HTR-8/SVneo (cell line): ENCODE measurements around the gene PRELP.

Experiments used
- DNase-seq: peaks from one replicate; pipeline ENCODE4 v3.0.0; 2011; ENCODE audit warnings: low spot score, mixed read lengths; ENCODE audit not compliant: insufficient read length
- FAIRE-seq: peaks from 2 replicates; lab custom pipeline; 2011; peaks lifted over from hg19 to GRCh38; lab: Jason Lieb, UNC

The PRELP gene

GRCh38 chr1:203471841-203472240 is 3.8 kb upstream of the PRELP start:
- DNase-seq (no peak), FAIRE-seq (no peak)

DNA sequence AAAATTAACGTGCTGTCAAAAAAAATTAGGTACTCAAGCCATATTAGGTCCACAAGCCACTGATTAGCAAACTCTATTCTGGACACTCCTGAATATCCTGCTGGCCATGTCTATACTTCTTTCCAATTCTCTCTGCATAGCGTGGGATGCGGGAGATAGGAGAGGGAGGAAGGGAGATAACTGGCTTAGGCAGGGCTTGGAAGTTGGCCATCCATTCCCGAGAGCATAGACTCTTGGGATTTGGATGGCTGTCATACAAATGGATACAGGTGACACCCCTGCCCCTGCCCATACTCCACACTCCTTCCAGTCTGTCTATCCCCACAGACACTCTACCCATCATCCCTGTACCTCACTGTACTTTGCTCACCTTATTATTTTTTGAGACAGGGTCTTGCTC is 2.3 kb upstream of the PRELP start:
- FAIRE-seq (no peak), DNase-seq (no peak)

- FAIRE-seq: no peak
These were observed 1.8 kb upstream of the PRELP start for GRCh38 chr1:203473781-203474305.

GRCh38 chr1:203476216-203476814 is 709 bp downstream of the PRELP start:
- FAIRE-seq (peak; percentile 80), DNase-seq (no peak)

More at GRCh38 chr1:203473781-203474305, 1.8 kb upstream of the PRELP start:
- DNase-seq: no peak

DNA sequence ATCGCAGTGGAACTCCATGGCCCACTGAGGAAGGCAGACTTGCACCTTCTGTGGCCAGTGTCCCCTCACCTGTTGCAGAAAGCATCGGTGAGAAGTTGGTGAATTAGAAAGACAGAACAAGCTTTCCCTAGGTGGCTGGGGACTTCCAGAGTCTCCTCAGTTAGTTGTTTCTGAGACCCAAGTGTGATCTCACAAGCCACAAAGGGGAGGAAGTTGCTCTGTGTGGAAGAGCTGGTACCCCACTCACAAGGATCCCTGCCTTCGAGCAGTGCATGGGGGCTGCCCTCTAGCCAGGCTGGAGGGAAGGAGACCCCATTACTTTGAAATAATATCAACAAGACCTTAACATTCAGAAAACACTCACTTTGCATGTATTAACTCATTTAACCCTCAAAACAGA is 2.1 kb downstream of the PRELP start:
- FAIRE-seq (no peak), DNase-seq (no peak)

GRCh38 chr1:203478231-203478630 is 2.6 kb downstream of the PRELP start:
- FAIRE-seq (no peak), DNase-seq (no peak)

DNA sequence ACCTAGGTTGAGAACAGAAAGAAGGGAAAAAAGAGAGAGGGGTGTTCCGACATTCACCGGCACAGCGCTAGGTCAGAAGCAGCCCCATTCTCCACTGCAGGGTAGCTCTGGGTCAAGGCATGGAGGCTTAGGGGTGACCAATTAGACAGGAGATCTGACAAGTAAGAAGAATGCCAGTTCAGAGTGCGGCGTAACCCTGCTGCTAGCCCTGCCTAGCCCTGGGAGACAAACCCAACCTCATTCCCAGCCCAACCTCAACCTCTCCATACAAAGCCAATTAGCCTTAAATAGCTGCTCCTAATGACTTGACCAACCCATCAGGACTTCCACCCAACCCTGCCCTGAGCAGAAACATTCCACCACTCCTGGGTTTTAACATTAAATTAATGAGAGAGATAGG is 3.4 kb downstream of the PRELP start:
- DNase-seq (no peak), FAIRE-seq (no peak)

DNA sequence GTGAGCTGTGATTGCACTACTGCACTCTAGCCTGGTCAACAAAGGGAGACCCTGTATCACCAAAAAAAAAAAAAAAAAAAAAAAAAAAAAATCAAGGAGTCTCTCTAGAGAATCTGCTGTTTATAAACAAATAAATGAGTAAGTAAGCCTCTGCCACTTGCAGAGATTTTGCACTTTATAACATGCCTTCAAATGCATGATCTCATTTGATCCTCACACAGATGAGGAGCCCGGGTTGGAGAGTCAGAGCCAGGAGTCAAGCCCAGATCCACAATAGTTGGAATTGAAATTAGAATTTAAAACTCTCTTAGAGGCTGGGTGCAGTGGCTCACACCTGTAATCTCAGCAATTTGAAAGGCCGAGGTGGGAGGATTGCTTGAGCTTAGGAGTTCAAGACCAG is 4.0 kb downstream of the PRELP start:
- FAIRE-seq: no peak
- DNase-seq: no peak

- DNase-seq (no peak), FAIRE-seq (peak; percentile 48)
These were observed 4.5 kb downstream of the PRELP start for GRCh38 chr1:203480084-203480483.

DNA sequence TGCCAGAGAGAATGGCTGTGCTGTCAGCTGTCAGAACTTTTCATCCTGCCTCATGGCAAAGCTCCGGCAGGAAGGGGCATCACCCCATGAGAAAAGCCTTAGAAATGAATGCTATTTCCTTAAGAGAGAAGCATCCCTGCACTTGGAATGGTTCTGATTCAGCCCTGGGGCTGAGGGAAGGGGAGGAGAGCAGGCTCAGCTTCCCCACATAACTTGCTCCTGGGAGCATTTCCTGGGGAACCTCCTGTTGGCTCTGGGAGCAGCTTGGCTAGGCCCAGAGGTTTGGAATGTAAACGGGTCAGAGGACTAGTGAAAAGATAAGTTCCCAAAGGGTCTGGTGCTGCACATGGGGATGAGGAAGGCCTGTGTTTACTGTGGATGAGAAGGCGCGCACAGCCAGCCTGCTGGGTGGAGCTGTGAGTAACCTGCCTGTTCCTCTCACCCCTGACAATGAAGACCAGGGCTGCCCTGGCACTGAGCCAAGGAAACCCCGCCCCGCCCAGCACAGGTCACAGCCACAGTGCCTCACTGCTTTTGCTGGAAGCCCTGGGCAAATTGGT is 5.0 kb downstream of the PRELP start:
- peak; percentile 87 for DNase-seq
- FAIRE-seq: peak; percentile 91

DNA sequence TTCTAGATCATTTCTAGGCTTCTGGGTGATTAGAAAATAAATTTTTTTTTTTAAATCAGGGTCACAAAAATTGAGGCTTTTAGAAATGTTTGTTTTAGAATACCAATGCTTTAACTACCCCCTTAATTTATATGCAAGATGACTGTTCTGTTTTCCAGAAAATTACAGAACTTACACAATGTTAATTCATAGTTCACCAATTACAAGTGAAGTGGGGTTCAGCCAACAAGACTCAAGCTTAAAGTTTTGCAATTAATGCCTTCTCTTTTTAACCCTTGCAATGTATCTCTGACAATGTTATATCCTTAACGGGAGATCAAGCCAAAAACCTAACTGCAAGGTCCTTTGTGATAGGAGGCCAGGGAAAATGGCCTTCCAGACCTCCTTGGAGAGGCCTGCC is 5.6 kb downstream of the PRELP start:
- DNase-seq (no peak), FAIRE-seq (no peak)

DNA sequence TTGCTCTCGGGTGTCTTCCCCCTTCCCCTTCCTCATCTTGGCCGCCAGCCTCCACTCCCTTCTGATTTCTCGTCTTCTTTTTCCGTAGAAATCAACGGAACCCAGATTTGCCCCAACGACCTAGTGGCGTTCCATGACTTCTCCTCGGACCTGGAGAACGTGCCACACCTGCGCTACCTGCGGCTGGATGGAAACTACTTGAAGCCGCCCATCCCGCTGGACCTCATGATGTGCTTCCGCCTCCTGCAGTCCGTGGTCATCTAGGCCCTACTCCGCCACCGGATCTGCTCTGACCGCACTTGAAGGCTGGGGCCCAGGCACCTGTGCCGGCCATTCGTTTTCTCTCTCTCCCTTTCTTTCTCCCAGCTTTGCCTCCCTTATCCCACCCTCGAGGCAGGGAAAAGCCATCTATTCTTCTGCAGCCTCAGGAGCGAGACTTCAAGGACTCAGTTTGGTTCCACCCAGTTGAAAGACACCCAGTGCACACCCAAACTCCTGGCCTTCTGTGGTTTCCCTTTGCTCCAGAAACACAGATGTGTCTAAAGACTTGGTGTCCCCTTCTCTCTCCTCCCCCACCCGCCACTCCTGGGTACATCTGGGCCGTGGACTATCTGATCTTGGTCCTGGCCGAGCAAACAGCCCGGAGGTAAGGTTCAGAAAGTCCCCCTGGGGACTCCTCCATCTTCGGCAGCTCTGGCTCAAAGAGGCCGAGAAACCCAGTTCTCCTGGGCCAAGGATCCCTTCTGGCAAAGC is 11.2 kb downstream of the PRELP start:
- FAIRE-seq (no peak), DNase-seq (no peak)

DNA sequence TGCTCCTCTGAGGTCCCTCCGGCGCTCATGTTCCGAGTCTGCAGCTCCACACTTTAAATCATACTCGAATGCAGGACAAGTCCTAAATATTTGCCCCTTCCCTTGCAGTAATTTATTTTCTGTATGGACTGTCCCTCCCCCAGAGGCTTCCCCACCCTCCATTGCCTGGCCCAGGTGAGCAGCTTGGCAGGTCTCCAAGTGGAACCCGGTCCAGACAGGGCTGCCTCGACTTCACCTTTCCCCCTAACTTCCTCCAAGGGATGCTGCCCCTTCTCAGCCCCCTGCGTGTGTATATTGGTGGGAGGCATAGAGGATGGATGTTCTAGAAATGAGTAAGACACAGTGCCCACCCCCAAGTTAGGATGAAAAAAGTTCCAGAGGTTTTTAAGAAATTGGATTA is 12.9 kb downstream of the PRELP start:
- FAIRE-seq: no peak
- DNase-seq: no peak

- DNase-seq (no peak), FAIRE-seq (no peak)
These were observed 15.0 kb downstream of the PRELP start for GRCh38 chr1:203490607-203491006.

GRCh38 chr1:203491664-203492063 is 16.1 kb downstream of the PRELP start:
- DNase-seq (no peak), FAIRE-seq (no peak)

- no peak for DNase-seq
- FAIRE-seq: no peak
These were observed 16.6 kb downstream of the PRELP start for GRCh38 chr1:203492082-203492747.

DNA sequence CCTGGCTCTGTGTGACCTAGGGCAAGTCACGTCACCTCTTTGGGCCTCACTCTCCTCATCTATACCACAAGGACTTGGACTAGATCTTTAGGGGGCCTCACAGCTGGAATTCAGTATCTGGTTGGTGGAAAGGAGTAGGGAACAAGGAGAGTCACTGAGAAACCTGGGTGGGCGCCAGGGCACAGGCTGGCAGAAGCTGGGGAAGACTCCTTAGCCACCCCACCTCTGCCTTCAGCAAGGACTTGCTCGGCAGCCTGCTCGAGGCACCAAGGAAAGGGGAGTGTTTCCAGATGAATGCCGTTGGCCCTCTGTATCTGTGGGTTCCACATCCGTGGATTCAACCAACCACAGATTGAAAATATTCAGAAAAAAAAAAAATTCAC is 17.1 kb downstream of the PRELP start:
- FAIRE-seq (no peak), DNase-seq (no peak)

DNA sequence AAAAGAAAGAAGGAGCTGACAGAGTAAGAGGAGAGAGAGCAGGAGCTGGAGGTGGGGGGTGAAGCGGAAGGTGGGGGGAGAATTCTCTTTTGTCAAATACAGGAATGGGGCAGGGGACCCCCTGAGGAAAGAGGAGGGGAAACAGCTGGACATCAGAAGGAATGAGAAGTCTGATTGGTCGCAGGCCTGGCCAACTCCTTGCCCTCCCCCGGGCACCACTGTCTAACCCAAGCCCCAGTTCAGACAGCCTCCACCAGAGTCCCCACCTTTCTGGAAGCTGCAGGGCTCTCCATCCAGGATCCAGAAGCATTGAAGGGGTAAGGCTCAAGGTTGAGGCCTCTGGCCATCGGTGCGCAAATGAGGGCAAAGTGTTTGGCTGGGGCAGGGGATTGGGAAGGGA is 18.3 kb downstream of the PRELP start, which contains the start of gene OPTC:
Gene OPTC, plus strand, starts transcription at position 253 of the 400 bp plus-strand sequence. CDS start 1,853 bp downstream, outside the sequence.
- no peak for FAIRE-seq
- DNase-seq: no peak

DNA sequence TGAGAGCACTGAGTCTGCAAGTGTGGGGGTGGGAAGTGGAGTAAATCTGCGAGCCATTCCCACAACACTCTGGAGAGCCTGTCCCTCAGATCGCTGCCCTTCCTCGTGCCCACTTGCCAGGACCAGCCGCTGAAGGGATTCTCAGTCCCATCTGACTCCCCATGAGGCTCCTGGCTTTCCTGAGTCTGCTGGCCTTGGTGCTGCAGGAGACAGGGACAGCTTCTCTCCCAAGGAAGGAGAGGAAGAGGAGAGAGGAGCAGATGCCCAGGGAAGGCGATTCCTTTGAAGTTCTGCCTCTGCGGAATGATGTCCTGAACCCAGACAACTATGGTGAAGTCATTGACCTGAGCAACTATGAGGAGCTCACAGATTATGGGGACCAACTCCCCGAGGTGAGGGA is 20.2 kb downstream of the PRELP start:
- DNase-seq (no peak), FAIRE-seq (no peak)

DNA sequence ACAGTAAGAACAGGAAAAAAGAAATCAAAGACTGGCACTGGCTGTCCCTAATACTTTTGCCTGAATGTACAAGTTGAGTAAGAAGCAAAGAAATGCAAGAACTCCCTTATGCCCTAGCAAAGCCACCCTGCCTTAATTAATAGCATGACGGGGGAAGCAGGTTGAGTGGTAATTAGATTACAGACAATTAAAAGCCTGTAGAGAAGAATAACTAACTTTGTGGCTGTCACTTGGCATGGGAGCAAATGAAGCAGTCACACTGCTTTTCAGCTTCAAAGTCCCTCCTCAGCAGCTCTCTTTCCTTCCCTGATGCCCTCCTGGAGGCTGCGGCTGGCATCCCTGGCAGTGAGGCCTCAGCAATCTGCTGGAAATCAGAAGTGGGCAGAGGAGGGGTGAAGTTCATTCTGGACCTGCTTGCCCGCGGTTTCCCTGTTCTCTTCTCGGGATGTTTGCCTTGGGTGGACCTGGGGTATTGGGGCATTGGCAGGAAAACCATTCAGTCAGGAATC is 21.7 kb downstream of the PRELP start:
- FAIRE-seq: no peak
- no peak for DNase-seq
